Adrenal gland (tissue), 12 donors: ENCODE results near the gene GTF3C5. TPM values are rescaled to one million over a fixed set of nuclear protein-coding genes. Genes with fewer than 3 reads are reported as not detected.
"Not testable (repeated sequence)": the region's sequence is repeated elsewhere in the genome, so short reads cannot be mapped to it uniquely, and the experiment has no call there.

Experiments
- DNase-seq, 7 donors: peaks; one replicate each; pipeline ENCODE4 v3.0.0-alpha.2; 2019 to 2020
- H3K27ac ChIP-seq, 5 donors: fragments of 200-600 bp; sonication (generic) in 4 of 5; 1 replicate in 3 of 5; 2 replicates in 2 of 5; pipeline versions ENCODE4 v1.5.1 to v1.8.0; 2016 to 2020; ENCODE audit warnings: mild to moderate bottlenecking in 1 of 5
- H3K27me3 ChIP-seq: fragments of 200-600 bp; 2 replicates; pipeline ENCODE4 v1.8.0; 2021
- H3K36me3 ChIP-seq, 2 donors: fragments of 200-600 bp; replicated peaks in 1 of 2; 1 replicate in 1 of 2; 2 replicates in 1 of 2; pipeline versions ENCODE4 v1.5.1 to v1.8.0; 2018 to 2022
- H3K4me1 ChIP-seq, 2 donors: fragments of 200-600 bp; replicated peaks in 1 of 2; 1 replicate in 1 of 2; 2 replicates in 1 of 2; pipeline versions ENCODE4 v1.5.1 to v1.8.0; 2018 to 2021
- H3K4me3 ChIP-seq, 4 donors: fragments of 200-600 bp; sonication (generic) in 3 of 4; one replicate each; pipeline ENCODE4 v1.5.1; 2016 to 2018
- H3K9me3 ChIP-seq, 3 donors: fragments of 200-600 bp; sonication (generic) in 1 of 3; replicated peaks in 1 of 3; 1 replicate in 2 of 3; 2 replicates in 1 of 3; pipeline versions ENCODE4 v1.5.1 to v1.8.0; 2016 to 2021
- POLR2A ChIP-seq, 2 donors: fragments of 450-650 bp; IDR thresholded peaks; one replicate each; pipeline ENCODE4 v1.6.1; 2017; ENCODE audit warnings: antibody characterized with exemption in 2 of 2, mild to moderate bottlenecking in 2 of 2, moderate library complexity in 1 of 2
- WGBS, 4 donors: extraction: QIAGEN DNeasy Blood & Tissue Kit in 2 of 4; methylation state at CpG; one replicate each; pipeline versions ENCODE4 v1.1.5 to v1.1.7; 2013 to 2017; 5-methylcytosine and 5-hydroxymethylcytosine counted together
- intact Hi-C, 2 donors: fragments of 100-400 bp; cut with DNase I; formaldehyde crosslinking; loops; one replicate each; pipeline versions ENCODE4 v1.14.1 to v1.15.0; 2022 to 2023
- polyA plus RNA-seq, 3 donors: library from polyadenylated mRNA; stranded (reverse); fragments of 200-250 nt in 2 of 3; fragments of 350-450 nt in 1 of 3; fragmentation: Illumina TruSeq in 1 of 3; extraction: RNeasy Lipid Tissue Mini Kit (QIAGEN cat#74804) in 1 of 3; gene quantifications; one replicate each; pipeline ENCODE4 v1.2.3, GENCODE V29; 2013 to 2014
- total RNA-seq, 9 donors: library from RNA; depleted of rRNA in 4 of 9; stranded (reverse); fragments of >200 nt in 4 of 9; fragments of 120-200 nt in 1 of 9; fragmentation: NEBNext Ultra II Directional in 1 of 9; extraction: Animal tissue kit (Norgen Biotek cat#: 25700) in 1 of 9; gene quantifications; one replicate each; pipeline versions ENCODE4 v1.1.0 to v1.2.4, GENCODE V29; 2013 to 2023
- TF ChIP-seq, protein P1 (sequence below), 6 experiments: fragments of 450-650 bp in 4 of 6; fragments of 200-600 bp in 2 of 6; sonication (generic) in 1 of 6; IDR thresholded peaks; 1 replicate in 5 of 6; 2 replicates in 1 of 6; pipeline versions ENCODE4 v1.5.1 to v1.8.0; 2016 to 2021; ENCODE audit warnings: antibody characterized with exemption in 6 of 6, mild to moderate bottlenecking in 2 of 6, moderate library complexity in 1 of 6
- donor health status: healthy with polysubstance abuse.
- donor health status: Bipolar disorder and iron deficiency.
- donor health status: DM: yes; HTN: yes; CAD: no.
- donor health status: DM: no; HTN: no; CAD: no.
- donor health status: DM: no; HTN: no; CAD: no.
- donor health status: DM: yes; HTN: yes; CAD: no.

GTF3C5 gene
- total and polyA plus RNA-seq, 12 donors: 43.9 to 139 (median 61.5) TPM

DNA sequence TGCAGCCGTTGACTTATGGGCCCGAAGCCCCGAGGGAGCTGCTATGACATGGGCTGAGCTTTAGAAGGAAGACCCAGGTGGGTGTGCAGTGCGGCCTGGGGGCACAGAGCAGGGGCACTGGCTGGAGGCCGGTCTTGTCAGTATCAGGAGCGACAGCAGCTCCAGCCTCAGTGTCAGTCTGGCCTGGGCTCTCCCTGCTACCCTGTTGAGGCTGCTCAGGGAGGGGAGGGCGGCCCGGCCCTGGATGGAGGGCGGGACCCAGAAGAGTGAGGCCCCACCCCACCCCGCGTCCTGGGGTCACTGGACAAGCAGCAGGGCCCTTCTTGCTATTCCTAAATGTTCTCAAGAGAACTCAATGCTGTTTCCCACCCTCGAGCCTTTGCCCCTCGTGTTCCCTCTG is 34.3 kb upstream of the GTF3C5 start:
- no peaks in the 10 kb centered on the region for H3K36me3 ChIP-seq
- no peak for DNase-seq
- TF ChIP-seq, protein P1, sequence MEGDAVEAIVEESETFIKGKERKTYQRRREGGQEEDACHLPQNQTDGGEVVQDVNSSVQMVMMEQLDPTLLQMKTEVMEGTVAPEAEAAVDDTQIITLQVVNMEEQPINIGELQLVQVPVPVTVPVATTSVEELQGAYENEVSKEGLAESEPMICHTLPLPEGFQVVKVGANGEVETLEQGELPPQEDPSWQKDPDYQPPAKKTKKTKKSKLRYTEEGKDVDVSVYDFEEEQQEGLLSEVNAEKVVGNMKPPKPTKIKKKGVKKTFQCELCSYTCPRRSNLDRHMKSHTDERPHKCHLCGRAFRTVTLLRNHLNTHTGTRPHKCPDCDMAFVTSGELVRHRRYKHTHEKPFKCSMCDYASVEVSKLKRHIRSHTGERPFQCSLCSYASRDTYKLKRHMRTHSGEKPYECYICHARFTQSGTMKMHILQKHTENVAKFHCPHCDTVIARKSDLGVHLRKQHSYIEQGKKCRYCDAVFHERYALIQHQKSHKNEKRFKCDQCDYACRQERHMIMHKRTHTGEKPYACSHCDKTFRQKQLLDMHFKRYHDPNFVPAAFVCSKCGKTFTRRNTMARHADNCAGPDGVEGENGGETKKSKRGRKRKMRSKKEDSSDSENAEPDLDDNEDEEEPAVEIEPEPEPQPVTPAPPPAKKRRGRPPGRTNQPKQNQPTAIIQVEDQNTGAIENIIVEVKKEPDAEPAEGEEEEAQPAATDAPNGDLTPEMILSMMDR (IDR thresholded peaks at IDR 0.05): no peak
- TF ChIP-seq POLR2A (IDR thresholded peaks at IDR 0.05): no peak

DNA sequence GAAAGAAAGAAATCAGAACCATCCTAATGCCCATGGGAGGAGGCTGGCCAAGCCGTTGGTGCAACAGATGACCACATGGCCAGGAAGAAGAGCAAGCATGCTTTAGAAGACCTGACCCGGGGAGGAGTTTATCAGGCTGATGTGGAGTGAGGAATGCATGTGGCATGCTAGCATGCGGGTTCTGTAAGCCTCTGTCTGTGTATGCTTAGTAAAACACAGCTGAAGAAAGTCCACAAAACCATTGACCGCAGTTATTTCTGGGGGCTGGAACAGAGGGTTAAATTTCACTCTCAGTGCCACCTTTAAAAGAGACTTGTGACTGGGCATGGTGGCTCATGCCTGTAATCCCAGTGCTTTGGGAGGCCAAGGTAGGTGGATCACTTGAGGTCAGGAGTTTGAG is 33.2 kb upstream of the GTF3C5 start:
- intact Hi-C loops: no loop called here
- 66 to 75% (median 71%) methylated on average over 4 of the region's 4 CpGs for WGBS, 4 donors
- H3K27me3 ChIP-seq: peaks cover 1% of the 10 kb centered on the region
- no peak for DNase-seq
- H3K27ac ChIP-seq: no peak overlapping the region
- H3K4me3 ChIP-seq: no peak overlapping the region
- H3K36me3 ChIP-seq: no peaks in the 10 kb centered on the region
- H3K9me3 ChIP-seq: no peaks in the 10 kb centered on the region
- no peaks in the 10 kb centered on the region for H3K4me1 ChIP-seq
- TF ChIP-seq, protein P1 (IDR thresholded peaks at IDR 0.05): no peak
- no peak for TF ChIP-seq POLR2A (IDR thresholded peaks at IDR 0.05)

More for the DNA sequence above, 34.3 kb upstream of the GTF3C5 start:
- Histone ChIP-seq H3K27ac (no peak overlapping the region), H3K9me3 (no peaks in the 10 kb centered on the region), H3K27me3 (no peaks in the 10 kb centered on the region), H3K4me3 (no peak overlapping the region), H3K4me1 (no peaks in the 10 kb centered on the region)
- intact Hi-C loops: no loop called here
- WGBS, 4 donors: 65 to 86% (median 75%) methylated on average over 8 to 13 of the region's 13 CpGs

DNA sequence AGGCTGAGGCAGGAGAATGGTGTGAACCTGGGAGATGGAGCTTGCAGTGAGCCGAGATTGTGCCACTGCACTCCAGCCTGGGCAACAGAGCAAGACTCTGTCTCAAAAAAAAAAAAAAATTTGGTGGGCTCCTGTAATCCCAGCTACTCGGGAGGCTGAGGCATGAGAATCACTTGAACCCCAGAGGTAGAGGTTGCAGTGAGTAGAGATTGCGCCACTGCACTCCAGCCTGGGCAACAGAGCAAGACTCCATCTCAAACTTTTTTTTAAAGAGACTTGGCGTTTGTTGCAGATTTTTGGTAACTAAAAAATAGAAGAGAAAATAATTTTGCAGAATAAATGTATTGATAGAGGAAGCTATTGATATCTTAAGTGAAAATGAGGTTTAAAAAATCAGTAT is 32.6 kb upstream of the GTF3C5 start:
- intact Hi-C loops, DNase-seq, H3K4me1 ChIP-seq, H3K27ac ChIP-seq, H3K27me3 ChIP-seq, H3K36me3 ChIP-seq, H3K9me3 ChIP-seq, H3K4me3 ChIP-seq: not testable (repeated sequence)
- WGBS, 4 donors: 59 to 80% (median 73%) methylated on average over 3 to 4 of the region's 4 CpGs

DNA sequence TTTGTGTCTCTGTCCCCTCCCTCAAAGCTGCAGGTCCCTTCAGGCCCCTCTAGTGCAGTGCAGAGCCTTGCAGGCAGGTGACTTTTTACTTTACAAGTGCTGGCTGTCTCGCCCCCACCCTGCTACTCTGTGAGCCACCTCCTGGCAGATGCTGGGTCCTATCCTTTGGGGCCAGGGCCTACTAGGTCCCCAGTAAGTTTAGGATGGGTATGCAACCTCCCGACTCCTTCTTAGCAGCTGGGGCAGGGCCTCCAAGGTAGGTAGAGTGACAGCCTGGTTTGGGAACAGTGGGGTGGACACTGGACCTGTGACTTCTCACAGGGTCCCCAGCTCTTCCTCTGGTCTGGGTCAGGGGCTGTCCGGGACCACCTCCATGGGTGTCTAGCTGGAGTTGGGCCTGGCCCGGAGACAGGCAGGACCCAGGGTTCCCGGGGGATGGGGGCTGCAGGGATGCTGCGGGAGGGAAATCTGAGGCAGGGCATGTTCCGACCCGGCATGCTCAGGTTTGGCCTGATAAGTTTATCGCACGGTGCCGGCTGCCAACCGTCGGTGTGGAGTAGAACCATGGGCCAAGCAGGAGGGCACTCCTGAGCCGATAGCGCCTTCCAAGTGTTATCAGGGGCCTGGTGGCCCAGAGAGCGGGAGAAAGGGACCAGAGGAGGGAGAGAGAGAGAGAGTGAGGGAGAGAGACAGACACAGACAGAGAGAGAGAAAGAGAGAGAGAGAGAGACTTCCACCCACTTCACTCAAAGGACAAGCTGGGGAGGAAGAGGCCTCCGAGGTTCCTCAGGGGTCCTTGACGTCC is 31.8 kb upstream of the GTF3C5 start:
- Histone ChIP-seq H3K4me3 (no peak overlapping the region), H3K36me3 (no peaks in the 10 kb centered on the region), H3K9me3 (no peaks in the 10 kb centered on the region), H3K27ac (no peak overlapping the region), H3K27me3 (peaks cover 15% of the 10 kb centered on the region), H3K4me1 (no peaks in the 10 kb centered on the region)
- TF ChIP-seq, protein P1 (IDR thresholded peaks at IDR 0.05): no peak
- no peak for TF ChIP-seq POLR2A (IDR thresholded peaks at IDR 0.05)
- intact Hi-C loops: no loop called here
- WGBS, 4 donors: 56 to 74% (median 64%) methylated on average over 13 to 18 of the region's 18 CpGs
- DNase-seq: no peak
